HepG2 (cell line): ENCODE results near the gene TBC1D10A. TPM values are rescaled to one million over a fixed set of nuclear protein-coding genes. Genes with fewer than 3 reads are reported as not detected.

Experiments used
- ATAC-seq: fragments of 200-7000 bp; cut with Tn5 transposase; 3 replicates; pipeline ENCODE4 v1.9.1; 2020; ENCODE audit warnings: mild to moderate bottlenecking, moderate library complexity
- BruUV-seq: library from RNA; stranded (reverse); fragments of 400-500 nt; replicated peaks from 2 replicates; lab custom pipeline; 2021; lab: Mats Ljungman, UMichigan
- CTCF ChIA-PET: fragments of 300-600 bp; formaldehyde crosslinking; extraction: SDS; loops from one replicate; lab custom pipeline; 2021; ENCODE audit warnings: low total read pairs, inconsistent platforms, low intra/inter-chr PET ratio; lab: Yijun Ruan, JAX
- POLR2A ChIA-PET: fragments of 350-600 bp; sonication (Branson Sonifier 250); formaldehyde crosslinking; loops from one replicate; lab custom pipeline; 2020; ENCODE audit warnings: antibody characterized with exemption, inconsistent platforms; lab: Yijun Ruan, JAX
- DNase-seq: peaks from one replicate; pipeline ENCODE4 v3.0.0-alpha.2; 2015; ENCODE audit warnings: low spot score
- FAIRE-seq: peaks from 3 replicates; lab custom pipeline; 2011; peaks lifted over from hg19 to GRCh38; lab: Jason Lieb, UNC
- H2AFZ ChIP-seq: one replicate; pipeline ENCODE4 v1.6.1; 2011; ENCODE audit warnings: low read length, inconsistent platforms
- H3K27ac ChIP-seq: fragments of 300-600 bp; 3 replicates; pipeline ENCODE4 v1.8.0; 2011; ENCODE audit warnings: mixed run types, mild to moderate bottlenecking, mixed read lengths, low read length, inconsistent platforms; ENCODE audit not compliant: insufficient read depth; ENCODE audit errors: extremely low read length
- H3K27me3 ChIP-seq, 2 experiments: fragments of 200-600 bp in 1 of 2; 2 replicates in 1 of 2; 3 replicates in 1 of 2; pipeline versions ENCODE4 v1.6.0 to v1.8.0; 2011; ENCODE audit warnings: low read length in 2 of 2, mild to moderate bottlenecking in 2 of 2, moderate library complexity in 2 of 2, inconsistent platforms in 1 of 2; ENCODE audit not compliant: insufficient read depth in 2 of 2, control insufficient read depth in 1 of 2
- H3K36me3 ChIP-seq, 2 experiments: fragments of 200-600 bp in 1 of 2; replicated peaks in 1 of 2; 2 replicates in 1 of 2; 3 replicates in 1 of 2; pipeline versions ENCODE4 v1.5.1 to v1.8.0; 2011; ENCODE audit warnings: low read length in 2 of 2, inconsistent platforms in 1 of 2; ENCODE audit not compliant: insufficient read depth in 2 of 2, control insufficient read depth in 1 of 2
- H3K4me1 ChIP-seq: 2 replicates; pipeline ENCODE4 v1.5.1; 2012; ENCODE audit warnings: low read length, inconsistent platforms; ENCODE audit not compliant: insufficient read depth
- H3K4me2 ChIP-seq: 2 replicates; pipeline ENCODE4 v1.6.0; 2011; ENCODE audit warnings: low read depth, low read length, inconsistent platforms
- H3K4me3 ChIP-seq, 3 experiments: fragments of 200-600 bp in 1 of 3; sonication (generic), shearing (Covaris generic) in 1 of 3; replicated peaks in 1 of 3; 2 replicates each; pipeline ENCODE4 v1.5.1; 2011 to 2016; ENCODE audit warnings: low read length in 3 of 3, inconsistent platforms in 2 of 3, low read depth in 2 of 3, mild to moderate bottlenecking in 2 of 3, control low read depth in 1 of 3, mixed read lengths in 1 of 3; ENCODE audit not compliant: insufficient read depth in 1 of 3
- H3K79me2 ChIP-seq: one replicate; pipeline ENCODE4 v1.6.1; 2011; ENCODE audit warnings: low read length, inconsistent platforms; ENCODE audit not compliant: insufficient read depth
- H3K9ac ChIP-seq: 2 replicates; pipeline ENCODE4 v1.6.0; 2011; ENCODE audit warnings: mild to moderate bottlenecking, low read depth, low read length, inconsistent platforms; ENCODE audit not compliant: insufficient read depth
- H3K9me3 ChIP-seq: 2 replicates; pipeline ENCODE4 v1.5.1; 2012; ENCODE audit warnings: mild to moderate bottlenecking, low read length
- H4K20me1 ChIP-seq: 2 replicates; pipeline ENCODE4 v1.6.0; 2011; ENCODE audit warnings: inconsistent platforms, mild to moderate bottlenecking, low read length, moderate library complexity; ENCODE audit not compliant: insufficient read depth
- ARNT2 ChIP-seq: sonication (generic); formaldehyde crosslinking; IDR thresholded peaks from 2 replicates; pipeline ENCODE4 v1.8.0; 2022; ENCODE audit warnings: mild to moderate bottlenecking, low read depth, missing genetic modification reagents, moderate library complexity
- ATM ChIP-seq: fragments of 450-650 bp; IDR thresholded peaks from 2 replicates; pipeline ENCODE4 v1.7.1; 2017; ENCODE audit warnings: mild to moderate bottlenecking, borderline replicate concordance
- BCL3 ChIP-seq: sonication (generic); formaldehyde crosslinking; IDR thresholded peaks from 2 replicates; pipeline ENCODE4 v1.5.1; 2020; ENCODE audit warnings: mild to moderate bottlenecking, missing genetic modification reagents, moderate library complexity
- BCL6 ChIP-seq: IDR thresholded peaks from 2 replicates; pipeline ENCODE4 v1.6.1; 2016; ENCODE audit warnings: missing genetic modification reagents, missing compliant biosample characterization
- CC2D1A ChIP-seq: sonication (generic); formaldehyde crosslinking; IDR thresholded peaks from 2 replicates; pipeline ENCODE4 v1.8.1; 2023; ENCODE audit warnings: mild to moderate bottlenecking, missing genetic modification reagents
- ETV5 ChIP-seq: IDR thresholded peaks from 2 replicates; pipeline ENCODE4 v1.6.1; 2018; ENCODE audit warnings: missing biosample characterization, missing genetic modification reagents, inconsistent platforms, borderline replicate concordance
- MEIS2 ChIP-seq: sonication (generic); formaldehyde crosslinking; IDR thresholded peaks from 2 replicates; pipeline ENCODE4 v1.9.0; 2021; ENCODE audit warnings: mild to moderate bottlenecking, missing genetic modification reagents
- SAP130 ChIP-seq: IDR thresholded peaks from 2 replicates; pipeline ENCODE4 v1.6.1; 2016; ENCODE audit warnings: low read depth
- SIX4 ChIP-seq: sonication (generic); formaldehyde crosslinking; IDR thresholded peaks from 2 replicates; pipeline ENCODE4 v1.4.0; 2020; ENCODE audit warnings: missing genetic modification reagents
- SNRNP70 ChIP-seq: fragments of 200-400 bp; formaldehyde crosslinking; IDR thresholded peaks from 2 replicates; pipeline ENCODE4 v1.6.1; 2017; ENCODE audit warnings: mild to moderate bottlenecking, low read depth, low read length, moderate library complexity
- SRSF4 ChIP-seq: fragments of 200-400 bp; formaldehyde crosslinking; IDR thresholded peaks from one replicate; pipeline ENCODE4 v1.6.1; 2018; ENCODE audit warnings: mild to moderate bottlenecking, low read depth, low read length, moderate library complexity; ENCODE audit not compliant: poor library complexity, severe bottlenecking
- ZNF121 ChIP-seq: sonication (generic); formaldehyde crosslinking; IDR thresholded peaks from 2 replicates; pipeline ENCODE4 v1.5.0; 2020; ENCODE audit warnings: mild to moderate bottlenecking, missing genetic modification reagents
- ZNF607 ChIP-seq: sonication (generic); formaldehyde crosslinking; IDR thresholded peaks from 2 replicates; pipeline ENCODE4 v1.5.1; 2020; ENCODE audit warnings: missing genetic modification reagents, mild to moderate bottlenecking, borderline replicate concordance
- ZNF703 ChIP-seq: sonication (generic); formaldehyde crosslinking; IDR thresholded peaks from 2 replicates; pipeline ENCODE4 v1.5.1; 2020; ENCODE audit warnings: missing genetic modification reagents, mild to moderate bottlenecking, moderate library complexity, borderline replicate concordance
- ZNF747 ChIP-seq: sonication (generic); formaldehyde crosslinking; IDR thresholded peaks from 2 replicates; pipeline ENCODE4 v1.8.1; 2023; ENCODE audit warnings: missing genetic modification reagents, mild to moderate bottlenecking, borderline replicate concordance
- ZNF776 ChIP-seq: sonication (generic); formaldehyde crosslinking; IDR thresholded peaks from 2 replicates; pipeline ENCODE4 v1.4.0; 2020; ENCODE audit warnings: mild to moderate bottlenecking, missing genetic modification reagents
- ZSCAN21 ChIP-seq: sonication (generic); formaldehyde crosslinking; IDR thresholded peaks from 2 replicates; pipeline ENCODE4 v1.8.0; 2022; ENCODE audit warnings: mild to moderate bottlenecking, missing genetic modification reagents, moderate library complexity, borderline replicate concordance
- WGBS: methylation state at CpG from one replicate; pipeline ENCODE4 v1.1.6; 2017; ENCODE audit warnings: low lambda C conversion rate; 5-methylcytosine and 5-hydroxymethylcytosine counted together
- in situ Hi-C: cut with HindIII; loops from 2 replicates; pipeline ENCODE4 v1.10.0; 2017; ENCODE audit warnings: low pct_unique_long_range_greater_than_20kb; ENCODE audit not compliant: extremely low pct_ligation_motif_present
- intact Hi-C: fragments of 100-400 bp; cut with micrococcal nuclease; formaldehyde crosslinking; loops from one replicate; pipeline ENCODE4 v1.10.0; 2022; ENCODE audit not compliant: unreplicated experiment
- polyA plus RNA-seq, 8 experiments: library from polyadenylated mRNA; depleted of rRNA in 3 of 8; stranded (reverse) in 7 of 8; unstranded in 1 of 8; fragments of >200 nt; fragmentation: Illumina TruSeq in 4 of 8; extraction: Trizol in 4 of 8; gene quantifications; 2 replicates each; pipeline versions ENCODE4 v1.2.1 to v1.2.3, GENCODE V29; 2011 to 2016; ENCODE audit warnings: low read depth in 4 of 8, missing spikeins in 1 of 8, mixed read lengths in 1 of 8; ENCODE audit not compliant: insufficient read depth in 1 of 8
- total RNA-seq, 5 experiments: library from RNA; depleted of rRNA; stranded (reverse); fragments of >200 nt; fragmentation: Illumina TruSeq; extraction: Trizol; gene quantifications; 2 replicates each; pipeline ENCODE4 v1.2.3, GENCODE V29; 2016; ENCODE audit warnings: low read depth in 1 of 5
- TF ChIP-seq, protein P1 (sequence below): sonication (generic); formaldehyde crosslinking; IDR thresholded peaks from 2 replicates; pipeline ENCODE4 v1.8.1; 2022; ENCODE audit warnings: low read depth, mild to moderate bottlenecking, missing genetic modification reagents

The TBC1D10A gene
- total and polyA plus RNA-seq, 2 of the 13 experiments (the other 11 are each of a cell fraction or from before 2014, with no cell fraction given): 4.2 to 4.9 TPM

GRCh38 chr22:30314915-30315314, 11.8 kb downstream of the TBC1D10A start:
- in situ Hi-C loops: no loop called here
- DNase-seq (no peak), FAIRE-seq (no peak), ATAC-seq (no peak)
- Histone ChIP-seq H3K27ac (no peak overlapping the region), H3K9me3 (no peaks in the 10 kb centered on the region), H3K27me3 (no peaks in the 10 kb centered on the region), H4K20me1 (no peaks in the 10 kb centered on the region), H3K4me3 (no peak overlapping the region), H3K4me1 (peaks cover 45% of the 10 kb centered on the region), H2AFZ (no peak overlapping the region), H3K79me2 (no peaks in the 10 kb centered on the region), H3K36me3 (no peaks in the 10 kb centered on the region), H3K9ac (no peak overlapping the region), H3K4me2 (no peak overlapping the region)
- BruUV-seq: no TSS peak
- POLR2A ChIA-PET: interaction anchor here (0.8 kb wide), 1 partner anchor 42 kb away, joined by 3 read pairs; the partner anchor contains the start of genes CCDC157 and SF3A1
- CTCF ChIA-PET: no interaction called here
- TF ChIP-seq ZSCAN21 (CRISPR knock-in tag) (no peak), ETV5 (no peak), ATM (no peak), CC2D1A (CRISPR knock-in tag) (no peak), SRSF4 (no peak), SAP130 (CRISPR knock-in tag) (no peak), ARNT2 (no peak), BCL3 (CRISPR knock-in tag) (no peak), SNRNP70 (no peak), SIX4 (CRISPR knock-in tag) (no peak), MEIS2 (CRISPR knock-in tag) (no peak), ZNF121 (no peak), ZNF747 (CRISPR knock-in tag) (no peak), ZNF703 (CRISPR knock-in tag) (no peak), BCL6 (CRISPR knock-in tag) (no peak), ZNF607 (CRISPR knock-in tag) (no peak), ZNF776 (CRISPR knock-in tag) (no peak)
- TF ChIP-seq, protein P1, sequence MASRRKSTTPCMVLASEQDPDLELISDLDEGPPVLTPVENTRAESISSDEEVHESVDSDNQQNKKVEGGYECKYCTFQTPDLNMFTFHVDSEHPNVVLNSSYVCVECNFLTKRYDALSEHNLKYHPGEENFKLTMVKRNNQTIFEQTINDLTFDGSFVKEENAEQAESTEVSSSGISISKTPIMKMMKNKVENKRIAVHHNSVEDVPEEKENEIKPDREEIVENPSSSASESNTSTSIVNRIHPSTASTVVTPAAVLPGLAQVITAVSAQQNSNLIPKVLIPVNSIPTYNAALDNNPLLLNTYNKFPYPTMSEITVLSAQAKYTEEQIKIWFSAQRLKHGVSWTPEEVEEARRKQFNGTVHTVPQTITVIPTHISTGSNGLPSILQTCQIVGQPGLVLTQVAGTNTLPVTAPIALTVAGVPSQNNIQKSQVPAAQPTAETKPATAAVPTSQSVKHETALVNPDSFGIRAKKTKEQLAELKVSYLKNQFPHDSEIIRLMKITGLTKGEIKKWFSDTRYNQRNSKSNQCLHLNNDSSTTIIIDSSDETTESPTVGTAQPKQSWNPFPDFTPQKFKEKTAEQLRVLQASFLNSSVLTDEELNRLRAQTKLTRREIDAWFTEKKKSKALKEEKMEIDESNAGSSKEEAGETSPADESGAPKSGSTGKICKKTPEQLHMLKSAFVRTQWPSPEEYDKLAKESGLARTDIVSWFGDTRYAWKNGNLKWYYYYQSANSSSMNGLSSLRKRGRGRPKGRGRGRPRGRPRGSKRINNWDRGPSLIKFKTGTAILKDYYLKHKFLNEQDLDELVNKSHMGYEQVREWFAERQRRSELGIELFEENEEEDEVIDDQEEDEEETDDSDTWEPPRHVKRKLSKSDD (CRISPR knock-in tag): no peak
- WGBS: 95% methylated on average over 8 of the region's 8 CpGs
- intact Hi-C loops: no loop called here
